GM19043 (cell line): Measurements from ENCODE around the gene SNRPA.
A peak's percentile ranks its signal among the peaks of the same experiment; 100 is the strongest.

Source experiments
- ATAC-seq: cut with Tn5 transposase; IDR thresholded peaks from one replicate; pipeline ENCODE4 v1.9.1; 2021; ENCODE audit warnings: low read depth; ENCODE audit not compliant: unreplicated experiment

The SNRPA gene

GRCh38 chr19:40750874-40751537, at the start of gene SNRPA:
SNRPA (plus strand) TSS chr19:40751203; CDS start chr19:40751409, 206 bp downstream.
- ATAC-seq: peak; percentile 53

DNA sequence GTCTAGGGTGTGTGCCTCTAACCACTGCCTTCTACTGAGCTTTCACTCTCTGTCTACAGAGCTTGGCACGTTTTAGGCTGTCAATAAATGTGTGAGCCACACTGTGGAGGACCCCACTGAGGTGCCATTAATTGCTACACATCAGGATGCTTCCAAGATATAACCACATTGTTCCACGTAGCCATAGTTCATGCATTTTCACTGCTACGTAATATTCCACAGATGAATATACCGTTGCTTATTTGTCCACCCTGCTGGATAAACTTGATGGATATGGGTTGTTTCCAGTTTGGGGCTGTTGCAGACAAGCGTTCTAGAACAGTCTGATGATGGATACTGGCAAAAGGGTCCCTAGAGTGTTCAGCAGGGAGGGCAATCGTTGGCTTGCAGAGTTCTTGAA, 49.2 kb upstream of the SNRPA start:
- no peak for ATAC-seq

DNA sequence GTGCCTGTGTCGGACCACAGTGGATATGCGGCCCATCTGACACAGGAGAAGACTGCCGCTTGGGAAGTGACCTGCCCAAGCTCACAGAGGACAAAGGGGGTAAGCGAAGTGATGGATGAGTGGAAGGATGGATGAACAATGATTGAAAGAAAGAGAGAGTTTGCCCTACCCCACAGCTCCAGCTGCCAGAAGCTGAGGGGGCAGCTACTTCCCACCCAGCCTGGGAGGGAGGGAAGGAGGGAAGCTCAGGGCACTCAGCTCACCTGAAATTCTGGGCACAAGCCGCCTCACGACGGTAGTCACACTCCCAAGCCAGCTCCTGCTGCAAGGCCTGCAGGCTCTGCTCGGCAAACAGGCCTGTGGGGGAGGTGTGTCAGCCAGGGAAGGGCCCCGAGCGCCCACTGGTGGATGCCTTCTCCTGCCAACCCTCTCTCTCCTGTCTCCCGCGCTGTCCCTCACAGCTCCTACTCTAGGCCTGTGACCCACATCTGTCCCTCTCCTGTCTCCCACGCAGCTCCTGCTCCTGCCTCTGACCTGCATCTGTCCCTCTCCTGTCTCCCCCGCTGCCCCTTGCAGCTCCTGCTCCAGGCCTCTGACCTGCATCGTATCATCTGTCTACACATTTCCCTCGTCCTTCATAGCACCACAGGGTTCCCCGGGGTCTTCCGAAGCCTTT, 48.5 kb upstream of the SNRPA start:
- ATAC-seq: no peak

DNA sequence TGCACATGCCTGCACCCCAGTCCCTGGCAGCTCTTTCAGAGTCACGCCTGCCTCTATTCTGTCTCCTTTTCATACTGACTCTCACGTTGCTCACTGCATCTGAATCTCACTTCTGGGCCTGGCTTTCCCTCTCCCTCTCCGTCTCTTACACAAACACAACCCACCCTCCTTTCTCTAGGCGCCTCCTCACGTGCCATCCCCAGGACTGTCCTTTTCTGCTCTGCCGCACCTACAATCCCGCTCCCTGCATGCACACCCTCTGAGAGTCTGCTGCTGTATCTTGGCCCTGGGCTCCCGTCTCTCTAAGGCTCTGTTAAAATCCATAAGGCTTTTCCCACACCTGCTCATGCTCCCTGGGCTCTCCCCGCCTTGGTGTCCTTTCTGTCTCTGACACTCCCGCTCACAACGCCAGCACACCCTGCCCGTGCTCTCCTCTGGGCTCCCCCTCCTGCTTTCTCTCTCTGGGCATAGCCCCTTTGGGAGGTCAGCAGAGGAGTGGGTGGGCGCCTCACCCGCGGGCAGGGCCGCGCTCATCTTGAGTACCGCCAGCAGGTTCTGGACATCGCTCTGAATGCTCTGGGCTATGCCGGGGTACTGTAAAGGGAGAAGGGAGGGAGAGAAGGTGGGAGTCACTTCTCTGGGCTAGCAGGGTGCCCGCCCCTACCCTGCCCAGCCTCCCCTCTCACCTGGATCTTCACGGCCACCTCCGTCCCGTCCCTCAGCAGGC, 47.8 kb upstream of the SNRPA start:
- ATAC-seq: no peak

- ATAC-seq: no peak
Observed at GRCh38 chr19:40704491-40705361, 46.3 kb upstream of the SNRPA start.

DNA sequence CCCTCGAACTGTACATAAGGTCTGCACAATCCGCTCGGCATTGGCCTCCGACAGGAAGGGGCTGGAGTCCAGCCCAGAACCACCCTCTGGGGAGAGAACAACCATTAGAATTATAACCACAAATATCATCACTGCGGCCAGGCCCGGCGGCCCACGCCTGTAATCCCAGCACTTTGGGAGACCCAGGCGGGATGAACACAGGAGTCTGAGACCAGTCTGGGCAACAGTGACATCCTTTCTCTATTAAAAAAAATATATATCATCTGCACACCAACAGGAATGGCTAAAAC, 45.7 kb upstream of the SNRPA start:
- no peak for ATAC-seq

DNA sequence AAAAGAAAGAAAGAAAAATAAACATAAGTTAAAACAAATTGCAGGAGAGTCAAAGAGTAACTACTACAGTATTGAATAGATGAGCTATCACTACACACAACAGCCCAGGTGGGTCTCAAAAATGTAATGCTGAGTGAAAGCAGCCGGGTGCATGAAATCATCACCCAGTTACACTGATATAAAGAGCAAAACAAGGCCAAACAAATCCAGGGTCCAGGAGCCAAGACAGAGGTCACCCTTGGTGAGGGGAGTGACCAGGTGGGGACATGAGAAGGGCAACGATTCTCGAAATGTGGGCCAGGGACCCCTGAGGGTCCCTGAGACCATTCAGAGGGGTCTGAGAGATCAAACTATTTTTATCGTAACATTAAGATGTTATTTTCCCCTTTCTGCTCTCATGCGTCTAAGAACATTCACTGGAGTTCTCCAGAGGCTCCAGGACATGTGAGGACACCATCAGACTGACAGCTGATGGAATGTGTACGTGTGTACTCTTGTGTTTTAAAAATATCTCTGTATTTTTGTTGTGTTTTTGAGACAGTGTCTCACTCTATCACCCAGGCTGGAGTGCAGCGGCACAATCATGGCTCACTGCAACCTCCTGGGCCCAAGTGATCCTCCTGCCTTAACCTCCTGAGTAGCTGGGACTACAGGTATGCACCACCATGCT, 44.9 kb upstream of the SNRPA start:
- ATAC-seq: no peak

- ATAC-seq: no peak
Observed at GRCh38 chr19:40707615-40708014, 43.4 kb upstream of the SNRPA start.

DNA sequence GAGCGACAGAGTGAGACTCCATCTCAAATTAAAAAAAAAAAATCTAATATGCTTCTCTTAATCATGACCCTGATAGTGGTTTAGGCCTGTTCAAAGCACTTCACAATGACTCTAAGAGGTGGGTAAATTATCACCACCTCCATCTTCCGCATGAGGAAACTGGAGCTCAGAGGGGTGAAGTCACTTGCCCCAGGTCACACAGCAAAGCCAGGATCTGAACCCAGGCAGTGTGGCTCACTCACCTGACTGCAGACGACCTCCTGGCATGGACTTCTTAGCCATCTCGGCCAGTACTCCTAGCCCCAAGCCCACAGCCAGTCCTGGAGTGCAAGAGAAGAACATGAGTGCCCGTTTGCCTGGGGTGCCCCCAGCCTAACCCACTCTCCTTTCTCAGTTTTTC, 41.2 kb upstream of the SNRPA start:
- no peak for ATAC-seq

GRCh38 chr19:40713939-40714338, 37.1 kb upstream of the SNRPA start:
- ATAC-seq: no peak

DNA sequence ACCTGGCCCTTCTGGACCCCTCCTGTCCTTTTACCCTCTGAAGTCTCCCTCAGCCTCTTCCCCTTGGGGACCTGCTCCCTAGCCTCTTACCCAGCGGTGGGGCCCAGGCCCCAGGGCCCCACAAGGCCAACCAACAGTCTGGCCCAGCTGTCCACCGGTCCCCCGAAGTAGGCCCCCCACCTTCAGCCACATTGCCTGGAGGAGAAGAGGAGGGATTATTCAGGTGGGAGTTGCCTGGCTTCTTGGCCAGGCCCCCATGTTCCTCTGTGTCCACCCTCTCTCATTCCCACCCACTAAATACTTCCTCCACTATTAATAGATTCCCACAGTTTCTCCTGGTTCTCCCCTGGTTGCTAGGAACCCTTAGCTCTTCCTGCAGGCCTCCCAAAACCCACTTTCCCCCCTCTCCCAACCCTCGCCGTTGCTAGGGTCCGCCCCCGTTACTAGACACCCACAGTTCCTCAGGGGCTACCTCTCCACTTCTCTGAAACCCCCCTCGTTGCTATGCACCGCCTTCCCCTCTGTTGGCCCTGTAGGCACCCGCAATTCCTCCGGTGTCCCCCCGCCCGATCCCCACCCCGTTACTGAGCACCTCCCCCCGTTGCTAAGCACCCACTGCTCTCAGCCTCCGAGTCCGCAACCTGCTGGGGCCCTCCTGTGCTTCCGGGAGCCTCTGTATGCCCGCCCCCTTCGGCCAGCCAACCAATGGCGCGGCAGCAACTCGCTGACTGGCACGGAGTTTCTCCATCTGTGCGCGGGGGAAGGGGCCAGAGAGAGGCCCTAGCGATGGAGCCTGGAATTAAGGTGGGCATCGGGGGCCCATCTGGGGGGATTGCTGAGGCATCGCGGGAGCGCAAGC, 36.3 kb upstream of the SNRPA start:
- ATAC-seq: peak; percentile 54

DNA sequence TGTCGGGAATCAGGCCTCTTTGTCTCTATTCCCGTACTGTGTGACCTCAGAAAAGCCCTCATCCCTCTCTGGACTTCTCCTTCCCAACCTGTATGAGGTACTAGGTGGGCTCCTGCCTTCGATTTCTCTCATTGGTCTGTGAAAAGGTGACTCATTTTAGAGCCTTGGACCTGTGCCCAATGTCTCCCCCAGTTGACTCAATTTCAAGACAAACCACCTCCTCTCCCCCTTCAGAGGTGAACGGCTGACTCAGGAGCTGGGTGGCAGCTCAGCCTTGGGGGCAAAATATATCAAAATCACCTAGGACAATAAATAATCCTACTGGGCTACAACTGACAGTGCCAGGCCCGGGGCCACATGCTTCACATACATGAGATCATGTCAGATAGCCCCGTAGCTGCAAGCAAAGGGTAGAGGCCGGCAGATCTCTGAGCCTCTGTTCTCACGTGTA, 34.9 kb upstream of the SNRPA start:
- no peak for ATAC-seq

GRCh38 chr19:40716482-40717324, 34.3 kb upstream of the SNRPA start, which contains the start of the genes COQ8B and ITPKC:
COQ8B (minus strand) TSS chr19:40716886; CDS start chr19:40714632, 2,254 bp downstream.
ITPKC (plus strand) TSS chr19:40717112; CDS start chr19:40717136, 24 bp downstream.
- ATAC-seq: peak; percentile 63

DNA sequence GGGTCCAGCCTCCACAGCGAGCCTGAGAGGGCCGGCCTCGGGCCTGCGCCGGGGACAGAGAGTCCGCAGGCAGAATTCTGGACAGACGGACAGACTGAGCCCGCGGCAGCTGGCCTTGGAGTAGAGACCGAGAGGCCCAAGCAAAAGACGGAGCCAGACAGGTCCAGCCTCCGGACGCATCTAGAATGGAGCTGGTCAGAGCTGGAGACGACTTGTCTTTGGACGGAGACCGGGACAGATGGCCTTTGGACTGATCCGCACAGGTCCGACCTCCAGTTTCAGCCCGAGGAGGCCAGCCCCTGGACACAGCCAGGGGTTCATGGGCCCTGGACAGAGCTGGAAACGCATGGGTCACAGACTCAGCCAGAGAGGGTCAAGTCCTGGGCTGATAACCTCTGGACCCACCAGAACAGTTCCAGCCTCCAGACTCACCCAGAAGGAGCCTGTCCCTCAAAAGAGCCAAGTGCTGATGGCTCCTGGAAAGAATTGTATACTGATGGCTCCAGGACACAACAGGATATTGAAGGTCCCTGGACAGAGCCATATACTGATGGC, 33.6 kb upstream of the SNRPA start:
- ATAC-seq: no peak

DNA sequence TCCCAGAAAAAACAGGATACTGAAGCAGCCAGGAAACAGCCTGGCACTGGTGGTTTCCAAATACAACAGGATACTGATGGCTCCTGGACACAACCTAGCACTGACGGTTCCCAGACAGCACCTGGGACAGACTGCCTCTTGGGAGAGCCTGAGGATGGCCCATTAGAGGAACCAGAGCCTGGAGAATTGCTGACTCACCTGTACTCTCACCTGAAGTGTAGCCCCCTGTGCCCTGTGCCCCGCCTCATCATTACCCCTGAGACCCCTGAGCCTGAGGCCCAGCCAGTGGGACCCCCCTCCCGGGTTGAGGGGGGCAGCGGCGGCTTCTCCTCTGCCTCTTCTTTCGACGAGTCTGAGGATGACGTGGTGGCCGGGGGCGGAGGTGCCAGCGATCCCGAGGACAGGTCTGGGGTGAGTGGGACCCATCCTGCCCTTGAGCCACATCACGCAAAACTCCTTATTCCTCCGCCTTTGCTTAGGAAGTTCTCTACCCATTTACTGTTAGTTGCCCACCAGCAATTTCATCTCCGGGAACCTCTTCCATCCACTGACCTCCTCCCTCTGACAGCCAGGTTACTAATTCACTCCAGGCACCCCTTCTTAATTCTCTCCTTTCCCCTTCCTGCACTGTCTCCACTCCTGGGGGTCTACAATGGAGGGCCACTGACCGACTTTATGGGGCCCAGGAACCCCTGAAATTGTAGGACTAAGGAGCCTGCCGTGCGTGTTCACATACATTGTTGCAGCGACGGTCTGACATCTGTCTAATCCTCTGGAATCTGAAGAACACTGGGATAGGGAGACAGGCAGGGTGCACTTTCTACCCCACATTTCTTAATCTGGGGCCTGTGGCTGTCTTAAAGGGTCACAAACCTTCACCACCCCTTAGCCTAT, 32.9 kb upstream of the SNRPA start:
- no peak for ATAC-seq

DNA sequence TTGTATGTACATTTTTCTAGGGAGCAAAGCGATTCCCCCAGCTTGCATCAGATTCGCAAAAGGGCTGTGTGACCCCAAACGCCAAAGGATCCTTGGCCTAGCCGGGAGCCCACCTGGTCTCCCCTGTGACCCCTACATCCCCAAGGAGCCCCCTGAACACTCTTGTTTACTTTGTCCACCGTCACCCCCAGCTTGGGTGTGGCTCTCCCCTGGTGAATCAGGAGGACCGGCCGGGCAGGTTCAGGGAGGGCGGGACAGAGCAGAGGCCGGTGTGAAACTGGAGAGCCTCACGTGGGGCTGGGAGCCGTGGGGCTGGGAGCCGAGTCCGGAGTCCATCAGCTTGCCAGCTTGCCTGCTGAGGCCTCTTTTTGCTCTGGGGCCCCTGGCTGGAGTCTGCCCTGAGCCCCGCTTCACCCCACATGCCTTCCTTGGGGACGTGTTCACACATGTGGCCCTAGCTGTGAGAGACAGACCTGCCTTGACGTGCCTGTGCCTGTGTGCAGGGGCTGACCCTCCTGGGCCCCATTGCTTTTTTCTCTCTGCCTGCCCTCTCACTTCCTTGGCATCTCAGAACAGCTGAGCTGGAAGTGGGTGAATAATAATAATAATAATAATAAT, 32.1 kb upstream of the SNRPA start:
- ATAC-seq: no peak
